GM21447 (cell line): ENCODE results near the gene SEH1L.

Experiments used
- ATAC-seq: cut with Tn5 transposase; IDR thresholded peaks from one replicate; pipeline ENCODE4 v1.9.1; 2021; ENCODE audit not compliant: unreplicated experiment

Gene SEH1L

DNA sequence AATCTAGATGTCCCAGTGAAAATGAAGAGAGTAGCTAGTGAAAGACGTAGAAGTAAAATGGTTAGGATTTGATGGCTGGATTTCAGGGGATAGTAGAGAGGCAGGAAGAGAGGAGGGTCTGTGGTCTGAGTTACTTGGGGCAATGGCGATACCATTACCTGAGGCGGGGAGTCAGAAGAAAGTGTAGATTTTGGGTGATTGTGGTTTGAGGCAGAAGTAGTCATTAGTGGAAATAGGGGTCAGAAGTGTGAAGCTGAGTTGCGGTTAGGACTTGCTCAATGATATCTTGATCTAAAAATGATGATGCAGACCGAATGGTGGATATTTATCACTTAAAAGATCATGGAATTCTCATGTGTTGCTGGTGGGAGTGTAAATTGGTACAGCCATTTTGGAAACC is 84.4 kb downstream of the SEH1L start:
- no peak for ATAC-seq

- no peak for ATAC-seq
Measured at GRCh38 chr18:13035249-13035914, 87.6 kb downstream of the SEH1L start.

DNA sequence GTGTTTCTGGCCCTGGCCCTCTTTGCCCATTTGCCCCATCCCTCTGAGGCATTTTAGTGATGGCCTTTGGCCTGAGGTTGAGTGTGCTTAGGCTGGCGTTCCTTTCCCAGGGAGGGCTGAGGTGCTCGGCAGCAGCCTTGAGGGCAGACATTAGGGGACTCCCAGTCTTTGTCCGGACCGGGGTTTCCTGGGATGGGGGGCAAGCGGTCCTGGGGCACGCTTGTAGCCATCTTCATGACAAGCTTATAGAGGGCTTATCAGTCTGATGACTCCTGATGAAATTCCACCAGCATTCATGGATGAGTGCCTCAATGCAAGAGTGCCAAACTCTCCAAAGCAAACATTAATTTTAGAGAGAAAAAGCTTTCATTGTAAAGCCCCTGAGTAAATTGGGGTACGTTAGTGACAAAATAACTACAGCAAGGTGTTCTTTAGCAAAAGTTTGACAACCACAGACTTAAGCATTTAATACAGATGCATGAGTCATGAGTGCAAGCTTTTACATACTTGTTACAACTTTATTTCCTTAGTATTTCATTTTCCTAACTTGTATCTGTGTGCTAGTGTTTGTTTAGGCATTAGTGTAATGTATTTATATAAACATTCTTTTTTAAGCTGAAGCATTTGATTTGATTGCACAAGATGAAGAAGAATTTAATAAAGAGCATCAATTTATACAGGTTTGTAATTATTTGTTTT is 89.0 kb downstream of the SEH1L start:
- no peak for ATAC-seq
